Hematopoietic multipotent progenitor cell treated with erythropoietin and hydrocortisone succinate and interleukin-3 and kit ligand, for 15 days (in vitro differentiated cells): ENCODE data around the gene AOPEP.

Source experiments
- DNase-seq: peaks from one replicate; pipeline ENCODE4 v3.0.0-alpha.2; 2015; ENCODE audit warnings: low spot score

AOPEP gene

GRCh38 chr9:94850540-94851434 is 124.3 kb downstream of the AOPEP start:
- DNase-seq: no peak

GRCh38 chr9:94851467-94851866 is 125.0 kb downstream of the AOPEP start:
- no peak for DNase-seq

GRCh38 chr9:94851892-94852291 is 125.4 kb downstream of the AOPEP start:
- DNase-seq: no peak

GRCh38 chr9:94852373-94852772 is 125.9 kb downstream of the AOPEP start:
- DNase-seq: no peak

GRCh38 chr9:94853887-94854286 is 127.4 kb downstream of the AOPEP start:
- DNase-seq: no peak

GRCh38 chr9:94855903-94856302 is 129.4 kb downstream of the AOPEP start:
- DNase-seq: no peak

- no peak for DNase-seq
Observed at GRCh38 chr9:94857791-94858190, 131.3 kb downstream of the AOPEP start.

GRCh38 chr9:94859226-94859625 is 132.7 kb downstream of the AOPEP start:
- DNase-seq: no peak

- DNase-seq: no peak
Observed at GRCh38 chr9:94859891-94860290, 133.4 kb downstream of the AOPEP start.

- no peak for DNase-seq
Observed at GRCh38 chr9:94860678-94861588, 134.4 kb downstream of the AOPEP start.

GRCh38 chr9:94861589-94862272 is 135.2 kb downstream of the AOPEP start:
- no peak for DNase-seq

GRCh38 chr9:94864196-94864595 is 137.7 kb downstream of the AOPEP start:
- DNase-seq: no peak

GRCh38 chr9:94864862-94865509 is 138.5 kb downstream of the AOPEP start:
- DNase-seq: no peak

- no peak for DNase-seq
Observed at GRCh38 chr9:94865582-94866452, 139.3 kb downstream of the AOPEP start.

- no peak for DNase-seq
Observed at GRCh38 chr9:94866770-94867169, 140.3 kb downstream of the AOPEP start.

GRCh38 chr9:94867281-94867841 is 140.9 kb downstream of the AOPEP start:
- no peak for DNase-seq

- no peak for DNase-seq
Observed at GRCh38 chr9:94867842-94868312, 141.4 kb downstream of the AOPEP start.

GRCh38 chr9:94868464-94868863 is 142.0 kb downstream of the AOPEP start:
- DNase-seq: no peak

GRCh38 chr9:94869415-94869843 is 142.9 kb downstream of the AOPEP start:
- DNase-seq: no peak

GRCh38 chr9:94870465-94870792 is 143.9 kb downstream of the AOPEP start:
- DNase-seq: no peak
